Memory B cell (primary cell): Measurements from ENCODE around the gene VAPA.
A peak's percentile ranks its signal among the peaks of the same experiment; 100 is the strongest.
"Not testable (repeated sequence)": the region's sequence is repeated elsewhere in the genome, so short reads cannot be mapped to it uniquely, and the experiment has no call there.

ENCODE experiments used
- ATAC-seq: fragments of 150-1000 bp; cut with Tn5 transposase; 2 replicates; pipeline ENCODE4 v1.10.0; 2021; ENCODE audit warnings: low read depth, mild to moderate bottlenecking, moderate library complexity
- DNase-seq, 2 donors: peaks; one replicate each; pipeline ENCODE4 v3.0.0; 2022; ENCODE audit warnings: low spot score in 2 of 2
- H3K27ac Mint-ChIP-seq: one replicate; pipeline ENCODE4 v1.8.0; 2022; ENCODE audit warnings: mild to moderate bottlenecking, moderate library complexity, mixed read lengths
- H3K27me3 Mint-ChIP-seq: one replicate; pipeline ENCODE4 v1.8.0; 2022; ENCODE audit warnings: mixed read lengths
- H3K36me3 Mint-ChIP-seq: one replicate; pipeline ENCODE4 v1.8.0; 2022; ENCODE audit warnings: mild to moderate bottlenecking, mixed read lengths
- H3K4me1 Mint-ChIP-seq: one replicate; pipeline ENCODE4 v1.8.0; 2022; ENCODE audit warnings: mixed read lengths
- H3K4me3 Mint-ChIP-seq: one replicate; pipeline ENCODE4 v1.8.0; 2022; ENCODE audit warnings: mild to moderate bottlenecking, moderate library complexity, mixed read lengths
- H3K9me3 Mint-ChIP-seq: one replicate; pipeline ENCODE4 v1.8.0; 2022; ENCODE audit warnings: mixed read lengths

VAPA gene

GRCh38 chr18:9897787-9898291, 16.0 kb upstream of the VAPA start:
- ATAC-seq, H3K4me3 Mint-ChIP-seq, H3K27ac Mint-ChIP-seq, DNase-seq, H3K9me3 Mint-ChIP-seq, H3K27me3 Mint-ChIP-seq, H3K4me1 Mint-ChIP-seq, H3K36me3 Mint-ChIP-seq: not testable (repeated sequence)

- no peak overlapping the region for H3K27ac Mint-ChIP-seq
- H3K4me1 Mint-ChIP-seq: no peaks in the 10 kb centered on the region
- peaks cover 6% of the 10 kb centered on the region for H3K27me3 Mint-ChIP-seq
- DNase-seq: no peak
- H3K36me3 Mint-ChIP-seq: peaks cover 3% of the 10 kb centered on the region
- no peak for ATAC-seq
- H3K4me3 Mint-ChIP-seq: no peak overlapping the region
- H3K9me3 Mint-ChIP-seq: peaks cover 1% of the 10 kb centered on the region
Measured at GRCh38 chr18:9898792-9899549, 14.8 kb upstream of the VAPA start.

- ATAC-seq, H3K27ac Mint-ChIP-seq, H3K4me1 Mint-ChIP-seq, DNase-seq, H3K27me3 Mint-ChIP-seq, H3K36me3 Mint-ChIP-seq, H3K4me3 Mint-ChIP-seq, H3K9me3 Mint-ChIP-seq: not testable (repeated sequence)
Measured at GRCh38 chr18:9899550-9899930, 14.3 kb upstream of the VAPA start.

GRCh38 chr18:9900699-9901098, 13.1 kb upstream of the VAPA start:
- H3K27ac Mint-ChIP-seq: no peak overlapping the region
- no peaks in the 10 kb centered on the region for H3K4me1 Mint-ChIP-seq
- ATAC-seq (no peak), DNase-seq (no peak)
- peaks cover 9% of the 10 kb centered on the region for H3K27me3 Mint-ChIP-seq
- H3K4me3 Mint-ChIP-seq: no peak overlapping the region
- H3K9me3 Mint-ChIP-seq: peaks cover 1% of the 10 kb centered on the region
- H3K36me3 Mint-ChIP-seq: peaks cover 3% of the 10 kb centered on the region

GRCh38 chr18:9901377-9901776, 12.4 kb upstream of the VAPA start:
- Mint-ChIP-seq H3K9me3 (peaks cover 1% of the 10 kb centered on the region), H3K36me3 (peaks cover 3% of the 10 kb centered on the region), H3K27me3 (peaks cover 13% of the 10 kb centered on the region), H3K4me1 (no peaks in the 10 kb centered on the region), H3K27ac (no peak overlapping the region), H3K4me3 (no peak overlapping the region)
- ATAC-seq (no peak), DNase-seq (no peak)

- not testable (repeated sequence) for H3K4me3 Mint-ChIP-seq, H3K9me3 Mint-ChIP-seq, ATAC-seq
Measured at GRCh38 chr18:9902264-9902663, 11.6 kb upstream of the VAPA start.

GRCh38 chr18:9902832-9903231, 11.0 kb upstream of the VAPA start:
- no peak overlapping the region for H3K27ac Mint-ChIP-seq
- no peaks in the 10 kb centered on the region for H3K4me1 Mint-ChIP-seq
- H3K9me3 Mint-ChIP-seq: peaks cover 1% of the 10 kb centered on the region
- ATAC-seq (no peak), DNase-seq (no peak)
- H3K36me3 Mint-ChIP-seq: peaks cover 3% of the 10 kb centered on the region
- no peak overlapping the region for H3K4me3 Mint-ChIP-seq
- H3K27me3 Mint-ChIP-seq: peaks cover 18% of the 10 kb centered on the region

More at GRCh38 chr18:9902264-9902663, 11.6 kb upstream of the VAPA start:
- peaks cover 18% of the 10 kb centered on the region for H3K27me3 Mint-ChIP-seq
- not testable (repeated sequence) for DNase-seq, H3K27ac Mint-ChIP-seq, H3K36me3 Mint-ChIP-seq, H3K4me1 Mint-ChIP-seq

- H3K4me3 Mint-ChIP-seq: no peak overlapping the region
Measured at GRCh38 chr18:9905401-9905922, 8.4 kb upstream of the VAPA start.

GRCh38 chr18:9906481-9906880, 7.3 kb upstream of the VAPA start:
- Mint-ChIP-seq H3K4me1 (no peaks in the 10 kb centered on the region), H3K4me3 (no peak overlapping the region), H3K27ac (no peak overlapping the region), H3K27me3 (peaks cover 21% of the 10 kb centered on the region), H3K36me3 (peaks cover 3% of the 10 kb centered on the region), H3K9me3 (peaks cover 1% of the 10 kb centered on the region)
- ATAC-seq (no peak), DNase-seq (no peak)

More at GRCh38 chr18:9905401-9905922, 8.4 kb upstream of the VAPA start:
- Mint-ChIP-seq H3K9me3 (peaks cover 1% of the 10 kb centered on the region), H3K36me3 (peaks cover 3% of the 10 kb centered on the region), H3K27ac (no peak overlapping the region), H3K27me3 (peaks cover 21% of the 10 kb centered on the region), H3K4me1 (no peaks in the 10 kb centered on the region)
- ATAC-seq (no peak), DNase-seq (no peak)

GRCh38 chr18:9907867-9908266, 5.9 kb upstream of the VAPA start:
- peaks cover under 1% of the 10 kb centered on the region for H3K4me1 Mint-ChIP-seq
- ATAC-seq: no peak
- peaks cover 3% of the 10 kb centered on the region for H3K36me3 Mint-ChIP-seq
- H3K27ac Mint-ChIP-seq: no peak overlapping the region
- H3K4me3 Mint-ChIP-seq: no peak overlapping the region
- peaks cover 17% of the 10 kb centered on the region for H3K27me3 Mint-ChIP-seq
- DNase-seq: no peak
- H3K9me3 Mint-ChIP-seq: no peaks in the 10 kb centered on the region

GRCh38 chr18:9910071-9910470, 3.7 kb upstream of the VAPA start:
- no peak for DNase-seq
- no peaks in the 10 kb centered on the region for H3K36me3 Mint-ChIP-seq
- H3K27me3 Mint-ChIP-seq: peaks cover 14% of the 10 kb centered on the region
- H3K27ac Mint-ChIP-seq: no peak overlapping the region
- no peak overlapping the region for H3K4me3 Mint-ChIP-seq
- H3K4me1 Mint-ChIP-seq: peaks cover 5% of the 10 kb centered on the region
- no peak for ATAC-seq
- no peaks in the 10 kb centered on the region for H3K9me3 Mint-ChIP-seq

- Mint-ChIP-seq H3K9me3 (no peaks in the 10 kb centered on the region), H3K4me3 (no peak overlapping the region), H3K36me3 (no peaks in the 10 kb centered on the region), H3K27me3 (peaks cover 12% of the 10 kb centered on the region), H3K27ac (no peak overlapping the region), H3K4me1 (peaks cover 10% of the 10 kb centered on the region)
- DNase-seq (no peak), ATAC-seq (no peak)
Measured at GRCh38 chr18:9910661-9911060, 3.2 kb upstream of the VAPA start.

GRCh38 chr18:9911226-9911625, 2.6 kb upstream of the VAPA start:
- Mint-ChIP-seq H3K27me3 (peaks cover 7% of the 10 kb centered on the region), H3K4me1 (peaks cover 16% of the 10 kb centered on the region), H3K9me3 (no peaks in the 10 kb centered on the region), H3K36me3 (no peaks in the 10 kb centered on the region), H3K27ac (no peak overlapping the region), H3K4me3 (no peak overlapping the region)
- ATAC-seq (no peak), DNase-seq (no peak)

- H3K4me3 Mint-ChIP-seq, DNase-seq, H3K36me3 Mint-ChIP-seq, H3K9me3 Mint-ChIP-seq, H3K27me3 Mint-ChIP-seq, ATAC-seq, H3K27ac Mint-ChIP-seq: not testable (repeated sequence)
- peaks cover 19% of the 10 kb centered on the region for H3K4me1 Mint-ChIP-seq
Measured at GRCh38 chr18:9912285-9912684, 1.5 kb upstream of the VAPA start.

- Mint-ChIP-seq H3K4me1 (peaks cover 19% of the 10 kb centered on the region), H3K27me3 (peaks cover 3% of the 10 kb centered on the region), H3K9me3 (no peaks in the 10 kb centered on the region)
Measured at GRCh38 chr18:9913151-9913525, 678 bp upstream of the VAPA start.

More at GRCh38 chr18:9913151-9913525, 678 bp upstream of the VAPA start:
- H3K27ac Mint-ChIP-seq: peak overlapping the region; percentile 89
- H3K4me3 Mint-ChIP-seq: peak overlapping the region; percentile 93
- DNase-seq (no peak), ATAC-seq (no peak)
- no peaks in the 10 kb centered on the region for H3K36me3 Mint-ChIP-seq
